GM23338 (cell line): ENCODE results near the gene C1QTNF8. TPM values are rescaled to one million over a fixed set of nuclear protein-coding genes. Genes with fewer than 3 reads are reported as not detected.

Source experiments
- ATAC-seq: fragments of 200-7000 bp; cut with Tn5 transposase; 3 replicates; pipeline ENCODE4 v1.9.1; 2020
- DNase-seq: peaks from one replicate; pipeline ENCODE4 v3.0.0-alpha.2; 2015; ENCODE audit warnings: low spot score
- H2AFZ ChIP-seq: fragments of 200-600 bp; sonication (generic); 2 replicates; pipeline ENCODE4 v1.8.0; 2016; ENCODE audit warnings: antibody characterized with exemption, mild to moderate bottlenecking, moderate library complexity
- H3F3A ChIP-seq: fragments of 200-600 bp; sonication (generic); replicated peaks from 2 replicates; pipeline ENCODE4 v1.8.0; 2017; ENCODE audit warnings: antibody characterized with exemption, mixed run types, low read depth
- H3K27ac ChIP-seq: fragments of 200-600 bp; sonication (generic); 2 replicates; pipeline ENCODE4 v1.6.1; 2016; ENCODE audit warnings: low read depth
- H3K27me3 ChIP-seq: fragments of 200-600 bp; sonication (generic); 2 replicates; pipeline ENCODE4 v1.8.0; 2016; ENCODE audit warnings: mild to moderate bottlenecking, mixed run types, moderate library complexity; ENCODE audit not compliant: insufficient read depth
- H3K36me3 ChIP-seq: fragments of 200-600 bp; sonication (generic); 2 replicates; pipeline ENCODE4 v1.8.0; 2016; ENCODE audit warnings: mild to moderate bottlenecking; ENCODE audit not compliant: insufficient read depth
- H3K4me1 ChIP-seq: fragments of 200-600 bp; sonication (generic); 2 replicates; pipeline ENCODE4 v1.8.0; 2016; ENCODE audit warnings: mild to moderate bottlenecking, moderate library complexity; ENCODE audit not compliant: insufficient read depth
- H3K4me2 ChIP-seq: fragments of 200-600 bp; sonication (generic); 2 replicates; pipeline ENCODE4 v1.7.1; 2017; ENCODE audit warnings: mixed run types
- H3K4me3 ChIP-seq: fragments of 200-600 bp; sonication (generic); 2 replicates; pipeline ENCODE4 v1.6.1; 2016; ENCODE audit warnings: mixed run types
- H3K79me2 ChIP-seq: fragments of 200-600 bp; sonication (generic); replicated peaks from 2 replicates; pipeline ENCODE4 v1.8.0; 2017; ENCODE audit warnings: mild to moderate bottlenecking; ENCODE audit not compliant: insufficient read depth
- H3K9me2 ChIP-seq: fragments of 200-600 bp; sonication (generic); 2 replicates; pipeline ENCODE4 v1.8.0; 2017; ENCODE audit not compliant: insufficient read depth
- H4K20me1 ChIP-seq: fragments of 200-600 bp; sonication (generic); replicated peaks from 2 replicates; pipeline ENCODE4 v1.8.0; 2017; ENCODE audit warnings: mild to moderate bottlenecking; ENCODE audit not compliant: insufficient read depth
- H3K27ac Mint-ChIP-seq: 2 replicates; pipeline ENCODE4 v1.8.0; 2020; ENCODE audit warnings: inconsistent platforms, mild to moderate bottlenecking, moderate library complexity, mixed read lengths
- H3K27me3 Mint-ChIP-seq: 3 replicates; pipeline ENCODE4 v1.8.0; 2022; ENCODE audit warnings: low read depth, mild to moderate bottlenecking, moderate library complexity, mixed read lengths, inconsistent platforms; ENCODE audit not compliant: insufficient read depth, poor library complexity
- H3K36me3 Mint-ChIP-seq: 3 replicates; pipeline ENCODE4 v1.8.0; 2021; ENCODE audit warnings: low read depth, mild to moderate bottlenecking, inconsistent platforms, moderate library complexity, mixed read lengths
- H3K4me1 Mint-ChIP-seq: 3 replicates; pipeline ENCODE4 v1.8.0; 2020; ENCODE audit warnings: mild to moderate bottlenecking, inconsistent platforms, mixed read lengths
- H3K4me3 Mint-ChIP-seq: 3 replicates; pipeline ENCODE4 v1.8.0; 2021; ENCODE audit warnings: moderate library complexity, mild to moderate bottlenecking, inconsistent platforms, mixed read lengths
- H3K9me3 Mint-ChIP-seq: 3 replicates; pipeline ENCODE4 v1.8.0; 2020; ENCODE audit warnings: moderate library complexity, mild to moderate bottlenecking, inconsistent platforms, mixed read lengths
- CTCF ChIP-seq, 2 experiments: fragments of 200-600 bp in 1 of 2; sonication (generic) in 1 of 2; conservative IDR thresholded peaks; 2 replicates each; pipeline versions ENCODE4 v1.5.1 to v1.6.1; 2016 to 2017; ENCODE audit warnings: antibody characterized with exemption in 2 of 2, low read depth in 2 of 2, mild to moderate bottlenecking in 2 of 2, moderate library complexity in 1 of 2
- EZH2 ChIP-seq: fragments of 200-600 bp; sonication (generic); IDR thresholded peaks from one replicate; pipeline ENCODE4 v1.8.0; 2017; ENCODE audit warnings: antibody characterized with exemption, mild to moderate bottlenecking, low read depth; ENCODE audit not compliant: unreplicated experiment
- EZH2phosphoT487 ChIP-seq: fragments of 200-600 bp; sonication (generic); IDR thresholded peaks from one replicate; pipeline ENCODE4 v1.8.1; 2018; ENCODE audit warnings: antibody characterized with exemption; ENCODE audit not compliant: unreplicated experiment
- NANOG ChIP-seq: IDR thresholded peaks from 2 replicates; pipeline ENCODE4 v1.6.1; 2016; ENCODE audit warnings: antibody characterized with exemption, borderline replicate concordance
- POLR2AphosphoS5 ChIP-seq: IDR thresholded peaks from 2 replicates; pipeline ENCODE4 v1.6.1; 2016; ENCODE audit warnings: antibody characterized with exemption, low read depth
- REST ChIP-seq: IDR thresholded peaks from one replicate; pipeline ENCODE4 v1.6.1; 2018; ENCODE audit warnings: antibody characterized with exemption; ENCODE audit not compliant: unreplicated experiment
- polyA plus RNA-seq: library from polyadenylated mRNA; unstranded; fragments of >200 nt; fragmentation: Nextera tagmentation; extraction: Ambion mirVana; gene quantifications from 2 replicates; pipeline ENCODE4 v1.2.1, GENCODE V29; 2016
- total RNA-seq: library from RNA; depleted of rRNA; stranded (reverse); fragments of >200 nt; shearing (Covaris generic); gene quantifications from 2 replicates; pipeline ENCODE4 v1.2.3, GENCODE V29; 2014
- TF ChIP-seq, protein P1 (sequence below): IDR thresholded peaks from 2 replicates; pipeline ENCODE4 v1.6.1; 2016; ENCODE audit warnings: antibody characterized with exemption

C1QTNF8 gene
- total and polyA plus RNA-seq, 2 experiments from 2014 or later, result not detected

GRCh38 chr16:1066584-1067172 is 29.4 kb downstream of the C1QTNF8 start:
- H3F3A ChIP-seq, result no peaks in the 10 kb centered on the region
- H3K4me2 ChIP-seq, result no peak overlapping the region
- no peaks in the 10 kb centered on the region for H3K79me2 ChIP-seq
- H2AFZ ChIP-seq, result no peak overlapping the region
- no peak for TF ChIP-seq EZH2phosphoT487
- no peaks in the 10 kb centered on the region for H3K36me3 ChIP-seq
- Mint-ChIP-seq H3K36me3 (no peaks in the 10 kb centered on the region), H3K4me3 (no peak overlapping the region), H3K4me1 (peaks cover 3% of the 10 kb centered on the region; the same call in 2 of the 3 replicates), H3K27ac (no peak overlapping the region), H3K27me3 (peaks cover 1% of the 10 kb centered on the region), H3K9me3 (no peaks in the 10 kb centered on the region)
- no peaks in the 10 kb centered on the region for H3K9me2 ChIP-seq
- no peak overlapping the region for H3K4me3 ChIP-seq
- no peak for DNase-seq
- H4K20me1 ChIP-seq, result no peaks in the 10 kb centered on the region
- H3K4me1 ChIP-seq, result peaks cover 8% of the 10 kb centered on the region; the same call in 1 of the 2 replicates
- H3K27ac ChIP-seq, result no peak overlapping the region
- no peaks in the 10 kb centered on the region for H3K27me3 ChIP-seq
- no peak for ATAC-seq

GRCh38 chr16:1065469-1066128 is 30.4 kb downstream of the C1QTNF8 start:
- Histone ChIP-seq H3F3A (no peaks in the 10 kb centered on the region), H3K36me3 (no peaks in the 10 kb centered on the region), H2AFZ (peak overlapping the region; percentile 80), H4K20me1 (no peaks in the 10 kb centered on the region), H3K27ac (no peak overlapping the region), H3K4me1 (peaks cover 6% of the 10 kb centered on the region; the same call in 1 of the 2 replicates), H3K4me3 (no peak overlapping the region), H3K79me2 (no peaks in the 10 kb centered on the region), H3K4me2 (no peak overlapping the region), H3K9me2 (no peaks in the 10 kb centered on the region), H3K27me3 (no peaks in the 10 kb centered on the region)
- peaks cover 3% of the 10 kb centered on the region; the same call in 2 of the 3 replicates for H3K4me1 Mint-ChIP-seq
- no peak; the same call in 2 of the 3 replicates for ATAC-seq
- peaks cover 1% of the 10 kb centered on the region for H3K27me3 Mint-ChIP-seq
- no peak for TF ChIP-seq EZH2phosphoT487
- no peak for TF ChIP-seq NANOG
- TF ChIP-seq, protein P1, sequence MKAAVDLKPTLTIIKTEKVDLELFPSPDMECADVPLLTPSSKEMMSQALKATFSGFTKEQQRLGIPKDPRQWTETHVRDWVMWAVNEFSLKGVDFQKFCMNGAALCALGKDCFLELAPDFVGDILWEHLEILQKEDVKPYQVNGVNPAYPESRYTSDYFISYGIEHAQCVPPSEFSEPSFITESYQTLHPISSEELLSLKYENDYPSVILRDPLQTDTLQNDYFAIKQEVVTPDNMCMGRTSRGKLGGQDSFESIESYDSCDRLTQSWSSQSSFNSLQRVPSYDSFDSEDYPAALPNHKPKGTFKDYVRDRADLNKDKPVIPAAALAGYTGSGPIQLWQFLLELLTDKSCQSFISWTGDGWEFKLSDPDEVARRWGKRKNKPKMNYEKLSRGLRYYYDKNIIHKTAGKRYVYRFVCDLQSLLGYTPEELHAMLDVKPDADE, result no peak
- TF ChIP-seq CTCF (conservative IDR thresholded peaks at IDR 0.05; ENCODE audit: low read depth in 2 of 2), result no peak
- no peak for DNase-seq
- H3K9me3 Mint-ChIP-seq, result no peaks in the 10 kb centered on the region
- no peaks in the 10 kb centered on the region for H3K36me3 Mint-ChIP-seq
- no peak overlapping the region for H3K27ac Mint-ChIP-seq
- H3K4me3 Mint-ChIP-seq, result no peak overlapping the region

- Mint-ChIP-seq H3K27ac (no peak overlapping the region), H3K4me3 (no peak overlapping the region; the same call in 2 of the 3 replicates), H3K36me3 (peaks cover 3% of the 10 kb centered on the region; the same call in 1 of the 3 replicates), H3K27me3 (peaks cover 3% of the 10 kb centered on the region), H3K4me1 (no peaks in the 10 kb centered on the region; the same call in 2 of the 3 replicates), H3K9me3 (peaks cover 8% of the 10 kb centered on the region)
- H2AFZ ChIP-seq, result no peak overlapping the region
- H3K9me2 ChIP-seq, result no peaks in the 10 kb centered on the region
- H3K27me3 ChIP-seq, result no peaks in the 10 kb centered on the region
- no peak overlapping the region for H3K4me3 ChIP-seq
- DNase-seq (no peak), ATAC-seq (no peak)
- no peak overlapping the region for H3K4me2 ChIP-seq
- H3K36me3 ChIP-seq, result no peaks in the 10 kb centered on the region
- H3K4me1 ChIP-seq, result no peaks in the 10 kb centered on the region
- H3K79me2 ChIP-seq, result no peaks in the 10 kb centered on the region
- no peaks in the 10 kb centered on the region for H4K20me1 ChIP-seq
- H3F3A ChIP-seq, result no peaks in the 10 kb centered on the region
- no peak overlapping the region for H3K27ac ChIP-seq
- no peak for TF ChIP-seq EZH2phosphoT487
- no peak for TF ChIP-seq EZH2
- TF ChIP-seq POLR2AphosphoS5, result no peak
- TF ChIP-seq REST, result no peak
Measured at GRCh38 chr16:1063728-1064127, 32.3 kb downstream of the C1QTNF8 start.
